Thyroid gland (tissue), 4 donors: ENCODE data around the gene SETDB2.
"Not testable (repeated sequence)": the region's sequence is repeated elsewhere in the genome, so short reads cannot be mapped to it uniquely, and the experiment has no call there.

Experiments
- CTCF ChIP-seq, 6 experiments: fragments of 200-600 bp in 3 of 6; fragments of 450-650 bp in 3 of 6; sonication (generic) in 3 of 6; IDR thresholded peaks; one replicate each; pipeline ENCODE4 v1.5.1; 2016 to 2019; ENCODE audit warnings: antibody characterized with exemption in 6 of 6, mild to moderate bottlenecking in 2 of 6, inconsistent platforms in 1 of 6, moderate library complexity in 1 of 6
- POLR2A ChIP-seq, 2 donors: fragments of 450-650 bp; IDR thresholded peaks; one replicate each; pipeline ENCODE4 v1.6.1; 2017; ENCODE audit warnings: antibody characterized with exemption in 2 of 2, mild to moderate bottlenecking in 2 of 2, moderate library complexity in 1 of 2

- not testable (repeated sequence) for TF ChIP-seq CTCF, POLR2A (IDR thresholded peaks at IDR 0.05)
These were observed 52.8 kb downstream of the SETDB2 start for GRCh38 chr13:49496837-49497236.
